ENCODE measurements around the gene GPRC5A.

GPRC5A gene

GRCh38 chr12:12885096-12885792 lies 6.1 kb upstream of the GPRC5A start:
- DNase-seq, result no peak

- no peak for DNase-seq
These were observed 3.9 kb upstream of the GPRC5A start for GRCh38 chr12:12887471-12887870.

GRCh38 chr12:12889701-12890100 lies 1.7 kb upstream of the GPRC5A start:
- no peak for DNase-seq

- no peak for DNase-seq
These were observed 751 bp upstream of the GPRC5A start for GRCh38 chr12:12890543-12891079.

- no peak for DNase-seq
These were observed 556 bp downstream of the GPRC5A start for GRCh38 chr12:12891881-12892355.

GRCh38 chr12:12892681-12893141 lies 1.3 kb downstream of the GPRC5A start:
- no peak for DNase-seq

GRCh38 chr12:12893438-12893837 lies 2.1 kb downstream of the GPRC5A start:
- no peak for DNase-seq

GRCh38 chr12:12896260-12896659 lies 4.9 kb downstream of the GPRC5A start:
- no peak for DNase-seq

- DNase-seq, result no peak
These were observed 5.9 kb downstream of the GPRC5A start for GRCh38 chr12:12897302-12897701.

- DNase-seq, result no peak
These were observed 6.9 kb downstream of the GPRC5A start for GRCh38 chr12:12898136-12898717.

GRCh38 chr12:12898911-12899511 lies 7.6 kb downstream of the GPRC5A start:
- no peak for DNase-seq

GRCh38 chr12:12899530-12900380 lies 8.4 kb downstream of the GPRC5A start:
- no peak for DNase-seq

- DNase-seq, result no peak
These were observed 9.4 kb downstream of the GPRC5A start for GRCh38 chr12:12900786-12901157.

GRCh38 chr12:12901158-12901791 lies 9.9 kb downstream of the GPRC5A start:
- DNase-seq, result no peak

GRCh38 chr12:12902036-12902435 lies 10.7 kb downstream of the GPRC5A start:
- DNase-seq, result no peak

- no peak for DNase-seq
These were observed 12.6 kb downstream of the GPRC5A start for GRCh38 chr12:12903642-12904609.

- DNase-seq, result no peak
These were observed 16.2 kb downstream of the GPRC5A start for GRCh38 chr12:12907552-12907951.

GRCh38 chr12:12908252-12908651 lies 16.9 kb downstream of the GPRC5A start:
- DNase-seq, result no peak

- DNase-seq, result no peak
These were observed 17.3 kb downstream of the GPRC5A start for GRCh38 chr12:12908711-12909110.

- no peak for DNase-seq
These were observed 18.0 kb downstream of the GPRC5A start for GRCh38 chr12:12909228-12909994.
